Ramos (cell line): ENCODE data around the gene CCNB1.
"Not testable (repeated sequence)": the region's sequence is repeated elsewhere in the genome, so short reads cannot be mapped to it uniquely, and the experiment has no call there.

ENCODE experiments used
- in situ Hi-C: fragments of 300-500 bp; cut with MboI; formaldehyde crosslinking; loops from one replicate; pipeline ENCODE4 v1.14.3; 2022; ENCODE audit warnings: low sequenced_read_pairs; ENCODE audit not compliant: unreplicated experiment

CCNB1 gene

GRCh38 chr5:69166686-69167492, at the start of gene CCNB1:
Gene CCNB1, plus strand, starts transcription at chr5:69167150. Its CDS starts 113 bp downstream, at chr5:69167263.
- in situ Hi-C loops: no loop called here

GRCh38 chr5:69129413-69129812, 37.5 kb upstream of the CCNB1 start:
- in situ Hi-C loops: no loop called here

GRCh38 chr5:69130241-69130640, 36.7 kb upstream of the CCNB1 start:
- in situ Hi-C loops: no loop called here

GRCh38 chr5:69131304-69131703, 35.6 kb upstream of the CCNB1 start:
- in situ Hi-C loops: no loop called here

GRCh38 chr5:69134126-69134525, 32.8 kb upstream of the CCNB1 start:
- in situ Hi-C loops: no loop called here

GRCh38 chr5:69136293-69136692, 30.7 kb upstream of the CCNB1 start:
- in situ Hi-C loops: no loop called here

GRCh38 chr5:69137208-69137607, 29.7 kb upstream of the CCNB1 start:
- in situ Hi-C loops: not testable (repeated sequence)

GRCh38 chr5:69137807-69138206, 29.1 kb upstream of the CCNB1 start:
- in situ Hi-C loops: no loop called here

GRCh38 chr5:69138766-69139165, 28.2 kb upstream of the CCNB1 start:
- in situ Hi-C loops: no loop called here

- in situ Hi-C loops: not testable (repeated sequence)
Measured at GRCh38 chr5:69140239-69140638, 26.7 kb upstream of the CCNB1 start.

GRCh38 chr5:69140827-69141226, 26.1 kb upstream of the CCNB1 start:
- in situ Hi-C loops: no loop called here

GRCh38 chr5:69148576-69148975, 18.4 kb upstream of the CCNB1 start:
- in situ Hi-C loops: not testable (repeated sequence)

GRCh38 chr5:69148981-69149675, 17.8 kb upstream of the CCNB1 start:
- in situ Hi-C loops: no loop called here

GRCh38 chr5:69149676-69150010, 17.3 kb upstream of the CCNB1 start:
- in situ Hi-C loops: no loop called here

- in situ Hi-C loops: no loop called here
Measured at GRCh38 chr5:69152731-69153130, 14.2 kb upstream of the CCNB1 start.

- in situ Hi-C loops: no loop called here
Measured at GRCh38 chr5:69156456-69156855, 10.5 kb upstream of the CCNB1 start.

- in situ Hi-C loops: no loop called here
Measured at GRCh38 chr5:69158039-69158438, 8.9 kb upstream of the CCNB1 start.

- in situ Hi-C loops: no loop called here
Measured at GRCh38 chr5:69160651-69161050, 6.3 kb upstream of the CCNB1 start.

GRCh38 chr5:69167493-69167855, 524 bp downstream of the CCNB1 start:
- in situ Hi-C loops: no loop called here

GRCh38 chr5:69167929-69168328, 979 bp downstream of the CCNB1 start:
- in situ Hi-C loops: no loop called here

- in situ Hi-C loops: no loop called here
Measured at GRCh38 chr5:69170495-69170894, 3.5 kb downstream of the CCNB1 start.

- in situ Hi-C loops: no loop called here
Measured at GRCh38 chr5:69170969-69171368, 4.0 kb downstream of the CCNB1 start.
